Thyroid gland (tissue), 4 donors: ENCODE measurements around the gene COL17A1.

Experiments
- POLR2A ChIP-seq, 2 donors: fragments of 450-650 bp; IDR thresholded peaks; one replicate each; pipeline ENCODE4 v1.6.1; 2017; ENCODE audit warnings: antibody characterized with exemption in 2 of 2, mild to moderate bottlenecking in 2 of 2, moderate library complexity in 1 of 2
- TF ChIP-seq, protein P1 (sequence below), 6 experiments: fragments of 200-600 bp in 3 of 6; fragments of 450-650 bp in 3 of 6; sonication (generic) in 3 of 6; IDR thresholded peaks; one replicate each; pipeline ENCODE4 v1.5.1; 2016 to 2019; ENCODE audit warnings: antibody characterized with exemption in 6 of 6, mild to moderate bottlenecking in 2 of 6, inconsistent platforms in 1 of 6, moderate library complexity in 1 of 6

DNA sequence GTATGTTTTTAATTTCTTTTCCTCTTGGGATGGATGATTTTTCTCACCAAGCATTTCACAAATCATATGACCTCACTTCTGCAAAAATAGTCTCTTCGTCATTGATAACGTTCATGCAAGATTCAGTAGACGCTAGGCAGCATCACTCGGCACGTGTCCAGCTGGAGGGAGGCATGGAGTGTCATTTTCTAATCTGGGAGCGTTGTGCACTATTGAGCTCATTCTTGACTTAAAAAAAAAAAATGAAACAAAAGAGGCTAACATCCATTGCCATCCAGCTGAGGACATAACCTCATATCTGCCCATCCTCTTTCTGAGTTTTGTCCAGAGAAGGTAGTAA, 56.2 kb downstream of the COL17A1 start:
- no peak for TF ChIP-seq POLR2A (IDR thresholded peaks at IDR 0.05)
- TF ChIP-seq, protein P1, sequence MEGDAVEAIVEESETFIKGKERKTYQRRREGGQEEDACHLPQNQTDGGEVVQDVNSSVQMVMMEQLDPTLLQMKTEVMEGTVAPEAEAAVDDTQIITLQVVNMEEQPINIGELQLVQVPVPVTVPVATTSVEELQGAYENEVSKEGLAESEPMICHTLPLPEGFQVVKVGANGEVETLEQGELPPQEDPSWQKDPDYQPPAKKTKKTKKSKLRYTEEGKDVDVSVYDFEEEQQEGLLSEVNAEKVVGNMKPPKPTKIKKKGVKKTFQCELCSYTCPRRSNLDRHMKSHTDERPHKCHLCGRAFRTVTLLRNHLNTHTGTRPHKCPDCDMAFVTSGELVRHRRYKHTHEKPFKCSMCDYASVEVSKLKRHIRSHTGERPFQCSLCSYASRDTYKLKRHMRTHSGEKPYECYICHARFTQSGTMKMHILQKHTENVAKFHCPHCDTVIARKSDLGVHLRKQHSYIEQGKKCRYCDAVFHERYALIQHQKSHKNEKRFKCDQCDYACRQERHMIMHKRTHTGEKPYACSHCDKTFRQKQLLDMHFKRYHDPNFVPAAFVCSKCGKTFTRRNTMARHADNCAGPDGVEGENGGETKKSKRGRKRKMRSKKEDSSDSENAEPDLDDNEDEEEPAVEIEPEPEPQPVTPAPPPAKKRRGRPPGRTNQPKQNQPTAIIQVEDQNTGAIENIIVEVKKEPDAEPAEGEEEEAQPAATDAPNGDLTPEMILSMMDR (IDR thresholded peaks at IDR 0.05), result no peak
